Glutamatergic neuron (in vitro differentiated cells): ENCODE data around the gene RNF220. TPM values are rescaled to one million over a fixed set of nuclear protein-coding genes. Genes with fewer than 3 reads are reported as not detected.

ENCODE experiments used
- DNase-seq: peaks from one replicate; pipeline ENCODE4 v3.0.0; 2022
- H3K27ac Mint-ChIP-seq: one replicate; pipeline ENCODE4 v1.8.0; 2020; ENCODE audit warnings: mild to moderate bottlenecking, mixed read lengths, inconsistent platforms; ENCODE audit not compliant: unreplicated experiment
- H3K27me3 Mint-ChIP-seq: one replicate; pipeline ENCODE4 v1.8.0; 2020; ENCODE audit warnings: mild to moderate bottlenecking, moderate library complexity, mixed read lengths, inconsistent platforms; ENCODE audit not compliant: unreplicated experiment
- H3K36me3 Mint-ChIP-seq: one replicate; pipeline ENCODE4 v1.8.0; 2020; ENCODE audit warnings: mild to moderate bottlenecking, mixed read lengths, inconsistent platforms; ENCODE audit not compliant: unreplicated experiment
- H3K4me1 Mint-ChIP-seq: one replicate; pipeline ENCODE4 v1.8.0; 2020; ENCODE audit warnings: mild to moderate bottlenecking, low read depth, mixed read lengths, inconsistent platforms; ENCODE audit not compliant: unreplicated experiment
- H3K4me3 Mint-ChIP-seq: one replicate; pipeline ENCODE4 v1.8.0; 2020; ENCODE audit warnings: mild to moderate bottlenecking, mixed read lengths, inconsistent platforms; ENCODE audit not compliant: unreplicated experiment
- H3K9me3 Mint-ChIP-seq: one replicate; pipeline ENCODE4 v1.8.0; 2020; ENCODE audit warnings: mild to moderate bottlenecking, moderate library complexity, mixed read lengths, inconsistent platforms; ENCODE audit not compliant: unreplicated experiment
- CTCF ChIP-seq: fragments of 200-600 bp; sonication (generic); IDR thresholded peaks from one replicate; pipeline ENCODE4 v1.5.0; 2021; ENCODE audit not compliant: partially characterized antibody, unreplicated experiment
- total RNA-seq: library from RNA; stranded (reverse); fragmentation: NEBNext Ultra II Directional; extraction: Animal tissue kit (Norgen Biotek cat#: 25700); gene quantifications from one replicate; pipeline ENCODE4 v1.2.1, GENCODE V29; 2021; ENCODE audit not compliant: unreplicated experiment

The RNF220 gene
- total RNA-seq, 1 donor from 2014 or later = 99.4 TPM

GRCh38 chr1:44361478-44361877 lies 43.6 kb upstream of the RNF220 start:
- DNase-seq = no peak

GRCh38 chr1:44366371-44366975 lies 38.6 kb upstream of the RNF220 start:
- peaks cover 2% of the 10 kb centered on the region for H3K4me1 Mint-ChIP-seq
- no peak overlapping the region for H3K4me3 Mint-ChIP-seq
- no peak overlapping the region for H3K27ac Mint-ChIP-seq
- DNase-seq = no peak
- TF ChIP-seq CTCF = no peak
- H3K9me3 Mint-ChIP-seq = peaks cover 2% of the 10 kb centered on the region
- peaks cover 6% of the 10 kb centered on the region for H3K27me3 Mint-ChIP-seq
- no peaks in the 10 kb centered on the region for H3K36me3 Mint-ChIP-seq

More at GRCh38 chr1:44361478-44361877, 43.6 kb upstream of the RNF220 start:
- Mint-ChIP-seq H3K9me3 (no peaks in the 10 kb centered on the region), H3K27ac (no peak overlapping the region), H3K36me3 (no peaks in the 10 kb centered on the region), H3K27me3 (peaks cover 2% of the 10 kb centered on the region), H3K4me1 (peaks cover 3% of the 10 kb centered on the region), H3K4me3 (no peak overlapping the region)
- TF ChIP-seq CTCF = no peak

GRCh38 chr1:44367944-44368343 lies 37.1 kb upstream of the RNF220 start:
- Mint-ChIP-seq H3K4me3 (no peak overlapping the region), H3K27ac (no peak overlapping the region), H3K27me3 (peaks cover 3% of the 10 kb centered on the region), H3K36me3 (no peaks in the 10 kb centered on the region), H3K4me1 (peaks cover 2% of the 10 kb centered on the region), H3K9me3 (peaks cover 2% of the 10 kb centered on the region)
- DNase-seq = no peak
- no peak for TF ChIP-seq CTCF

- H3K4me3 Mint-ChIP-seq = no peak overlapping the region
- DNase-seq = no peak
- H3K4me1 Mint-ChIP-seq = peaks cover 2% of the 10 kb centered on the region
- TF ChIP-seq CTCF = no peak
- no peak overlapping the region for H3K27ac Mint-ChIP-seq
- H3K36me3 Mint-ChIP-seq = no peaks in the 10 kb centered on the region
- H3K9me3 Mint-ChIP-seq = peaks cover 2% of the 10 kb centered on the region
- H3K27me3 Mint-ChIP-seq = peaks cover 3% of the 10 kb centered on the region
Measured at GRCh38 chr1:44368471-44369151, 36.4 kb upstream of the RNF220 start.

GRCh38 chr1:44371206-44371605 lies 33.8 kb upstream of the RNF220 start:
- H3K4me1 Mint-ChIP-seq = no peaks in the 10 kb centered on the region
- H3K4me3 Mint-ChIP-seq = no peak overlapping the region
- DNase-seq = no peak
- peaks cover 2% of the 10 kb centered on the region for H3K9me3 Mint-ChIP-seq
- H3K27ac Mint-ChIP-seq = no peak overlapping the region
- no peaks in the 10 kb centered on the region for H3K36me3 Mint-ChIP-seq
- no peak for TF ChIP-seq CTCF
- peaks cover 3% of the 10 kb centered on the region for H3K27me3 Mint-ChIP-seq
